H9 (cell line): ENCODE measurements around the gene SSUH2. TPM values are rescaled to one million over a fixed set of nuclear protein-coding genes. Genes with fewer than 3 reads are reported as not detected.

ENCODE experiments used
- DNase-seq: peaks from one replicate; pipeline ENCODE4 v3.0.0-alpha.2; 2017
- H2AFZ ChIP-seq: one replicate; pipeline ENCODE4 v1.6.1; 2013; ENCODE audit warnings: mild to moderate bottlenecking, low read length, control low read depth, moderate library complexity
- H2AK5ac ChIP-seq: 2 replicates; pipeline ENCODE4 v1.6.1; 2013; ENCODE audit warnings: low read length, control low read depth, mixed read lengths; ENCODE audit not compliant: insufficient read length
- H2BK120ac ChIP-seq: one replicate; pipeline ENCODE4 v1.6.1; 2013; ENCODE audit warnings: low read depth, mild to moderate bottlenecking, low read length, control low read depth, inconsistent platforms; ENCODE audit not compliant: poor library complexity, severe bottlenecking
- H2BK12ac ChIP-seq: 2 replicates; pipeline ENCODE4 v1.6.1; 2013; ENCODE audit warnings: low read length, control low read depth, mixed read lengths, low read depth; ENCODE audit not compliant: insufficient read length
- H2BK15ac ChIP-seq: 2 replicates; pipeline ENCODE4 v1.6.1; 2013; ENCODE audit warnings: low read depth, low read length, control low read depth
- H2BK20ac ChIP-seq: one replicate; pipeline ENCODE4 v1.6.1; 2013; ENCODE audit warnings: low read depth, mild to moderate bottlenecking, low read length, control low read depth, inconsistent platforms; ENCODE audit not compliant: poor library complexity, severe bottlenecking
- H2BK5ac ChIP-seq: 2 replicates; pipeline ENCODE4 v1.6.1; 2013; ENCODE audit warnings: low read length, control low read depth, mixed read lengths; ENCODE audit not compliant: insufficient read length
- H3K14ac ChIP-seq: 2 replicates; pipeline ENCODE4 v1.6.1; 2013; ENCODE audit warnings: low read length, control low read depth; ENCODE audit not compliant: insufficient read depth
- H3K18ac ChIP-seq: 2 replicates; pipeline ENCODE4 v1.6.1; 2013; ENCODE audit warnings: low read depth, mild to moderate bottlenecking, mixed read lengths, low read length, control low read depth; ENCODE audit not compliant: insufficient read length
- H3K23ac ChIP-seq: 2 replicates; pipeline ENCODE4 v1.6.1; 2013; ENCODE audit warnings: low read length, control low read depth, mixed read lengths, low read depth; ENCODE audit not compliant: insufficient read length
- H3K23me2 ChIP-seq: 2 replicates; pipeline ENCODE4 v1.6.1; 2013; ENCODE audit warnings: low read depth, mild to moderate bottlenecking, mixed read lengths, low read length, control low read depth; ENCODE audit not compliant: insufficient read length, poor library complexity, severe bottlenecking
- H3K27ac ChIP-seq: 2 replicates; pipeline ENCODE4 v1.5.1; 2013; ENCODE audit warnings: low read length, control low read depth, mixed read lengths, low read depth; ENCODE audit not compliant: insufficient read length
- H3K27me3 ChIP-seq: 2 replicates; pipeline ENCODE4 v1.6.1; 2013; ENCODE audit warnings: low read length, control low read depth, inconsistent platforms; ENCODE audit not compliant: insufficient read depth
- H3K4ac ChIP-seq: 2 replicates; pipeline ENCODE4 v1.6.1; 2013; ENCODE audit warnings: low read depth, mild to moderate bottlenecking, control low read depth, inconsistent platforms, low read length, moderate library complexity
- H3K4me1 ChIP-seq: 2 replicates; pipeline ENCODE4 v1.6.1; 2013; ENCODE audit warnings: low read length, control low read depth, inconsistent platforms; ENCODE audit not compliant: insufficient read depth
- H3K4me2 ChIP-seq: 2 replicates; pipeline ENCODE4 v1.6.1; 2013; ENCODE audit warnings: low read length, control low read depth, mixed read lengths; ENCODE audit not compliant: insufficient read length, insufficient read depth
- H3K56ac ChIP-seq: 2 replicates; pipeline ENCODE4 v1.6.1; 2013; ENCODE audit warnings: low read depth, mild to moderate bottlenecking, mixed read lengths, low read length, control low read depth; ENCODE audit not compliant: insufficient read length
- H3K79me1 ChIP-seq: 2 replicates; pipeline ENCODE4 v1.6.1; 2013; ENCODE audit warnings: low read depth, mild to moderate bottlenecking, moderate library complexity, low read length, control low read depth, inconsistent platforms; ENCODE audit not compliant: insufficient read depth, poor library complexity, severe bottlenecking
- H3K79me2 ChIP-seq: 2 replicates; pipeline ENCODE4 v1.6.1; 2013; ENCODE audit warnings: low read length, control low read depth, inconsistent platforms; ENCODE audit not compliant: insufficient read depth
- H3K9ac ChIP-seq: 2 replicates; pipeline ENCODE4 v1.6.1; 2013; ENCODE audit warnings: low read length, control low read depth, mixed read lengths; ENCODE audit not compliant: insufficient read length; ENCODE audit errors: extremely low read depth
- H3K9me3 ChIP-seq: one replicate; pipeline ENCODE4 v1.6.1; 2013; ENCODE audit warnings: low read depth, low read length, inconsistent platforms; ENCODE audit not compliant: control insufficient read depth
- H3T11ph ChIP-seq: one replicate; pipeline ENCODE4 v1.6.1; 2013; ENCODE audit warnings: mild to moderate bottlenecking, low read length, control low read depth, inconsistent platforms
- H4K20me1 ChIP-seq: one replicate; pipeline ENCODE4 v1.6.1; 2013; ENCODE audit not compliant: control insufficient read depth, insufficient read length, insufficient read depth
- H4K5ac ChIP-seq: 2 replicates; pipeline ENCODE4 v1.6.1; 2013; ENCODE audit warnings: low read depth, mild to moderate bottlenecking, mixed read lengths, low read length, control low read depth; ENCODE audit not compliant: insufficient read length
- H4K8ac ChIP-seq: replicated peaks from 2 replicates; pipeline ENCODE4 v1.6.1; 2013; ENCODE audit warnings: low read length, control low read depth, mixed read lengths, low read depth; ENCODE audit not compliant: insufficient read length
- H4K91ac ChIP-seq: 2 replicates; pipeline ENCODE4 v1.6.1; 2013; ENCODE audit warnings: low read depth, mild to moderate bottlenecking, moderate library complexity, mixed read lengths, low read length, control low read depth; ENCODE audit not compliant: insufficient read length
- H3K27ac Mint-ChIP-seq, 3 experiments: 2 replicates in 2 of 3; 3 replicates in 1 of 3; pipeline ENCODE4 v1.8.0; 2020 to 2021; ENCODE audit warnings: mixed read lengths in 3 of 3, mild to moderate bottlenecking in 1 of 3, moderate library complexity in 1 of 3
- H3K27me3 Mint-ChIP-seq: 2 replicates; pipeline ENCODE4 v1.8.0; 2021; ENCODE audit warnings: low read depth, mild to moderate bottlenecking, moderate library complexity, mixed read lengths
- H3K36me3 Mint-ChIP-seq, 3 experiments: 2 replicates in 2 of 3; 3 replicates in 1 of 3; pipeline ENCODE4 v1.8.0; 2020 to 2021; ENCODE audit warnings: low read depth in 3 of 3, mixed read lengths in 3 of 3; ENCODE audit not compliant: insufficient read depth in 1 of 3
- H3K4me1 Mint-ChIP-seq, 2 experiments: 2 replicates each; pipeline ENCODE4 v1.8.0; 2020; ENCODE audit warnings: mixed read lengths in 2 of 2
- H3K4me3 Mint-ChIP-seq, 2 experiments: 2 replicates in 1 of 2; 3 replicates in 1 of 2; pipeline ENCODE4 v1.8.0; 2020 to 2021; ENCODE audit warnings: mild to moderate bottlenecking in 2 of 2, mixed read lengths in 2 of 2, moderate library complexity in 1 of 2
- H3K9me3 Mint-ChIP-seq, 2 experiments: 2 replicates in 1 of 2; 3 replicates in 1 of 2; pipeline ENCODE4 v1.8.0; 2020; ENCODE audit warnings: mild to moderate bottlenecking in 2 of 2, mixed read lengths in 2 of 2, moderate library complexity in 1 of 2
- CTCF ChIP-seq: fragments of 200-600 bp; sonication (generic); conservative IDR thresholded peaks from 3 replicates; pipeline ENCODE4 v1.8.0; 2021; ENCODE audit warnings: antibody characterized with exemption, mild to moderate bottlenecking
- WGBS: extraction: QIAGEN DNeasy Blood & Tissue Kit; methylation state at CpG from one replicate; pipeline ENCODE4 v1.1.7; 2013; ENCODE audit warnings: missing lambda C conversion rate, low lambda C conversion rate, mixed read lengths; ENCODE audit not compliant: insufficient read length; ENCODE audit errors: extremely low coverage; 5-methylcytosine and 5-hydroxymethylcytosine counted together
- total RNA-seq: library from RNA; stranded (reverse); gene quantifications from 2 replicates; pipeline ENCODE4 v1.2.1, GENCODE V29; 2021

Gene SSUH2
- total RNA-seq, 1 experiment from 2014 or later, result 0.61 TPM

GRCh38 chr3:8659242-8659641 is 14.6 kb upstream of the SSUH2 start:
- no peak overlapping the region for H3K9ac ChIP-seq
- no peak overlapping the region for H3K27ac ChIP-seq
- H3K23me2 ChIP-seq, result no peaks in the 10 kb centered on the region

More at GRCh38 chr3:8659242-8659641, 14.6 kb upstream of the SSUH2 start:
- Mint-ChIP-seq H3K4me1 (peaks cover 8 to 14% of the 10 kb centered on the region in 2 experiments), H3K27ac (no peak overlapping the region), H3K4me3 (no peak overlapping the region), H3K36me3 (0 out of 7 replicates have a peak, but pooled peaks cover 0 to 2% (median 0%) of the 10 kb centered on the region in 3 experiments), H3K27me3 (peaks cover 29% of the 10 kb centered on the region), H3K9me3 (peaks cover 6 to 7% of the 10 kb centered on the region in 2 experiments; a peak in 4 of 5 replicates)
- H3K23ac ChIP-seq, result no peak overlapping the region
- H4K8ac ChIP-seq, result no peak overlapping the region
- H3K9me3 ChIP-seq, result no peaks in the 10 kb centered on the region
- H4K20me1 ChIP-seq, result no peaks in the 10 kb centered on the region
- H3K14ac ChIP-seq, result no peak overlapping the region
- DNase-seq, result no peak
- 0 out of 2 replicates have a peak, but pooled peaks cover 3% of the 10 kb centered on the region for H3K4me1 ChIP-seq
- no peak overlapping the region for H2AFZ ChIP-seq
- no peak for TF ChIP-seq CTCF
- H3K4me2 ChIP-seq, result no peak overlapping the region
- H2BK12ac ChIP-seq, result no peak overlapping the region
- no peak overlapping the region for H3K18ac ChIP-seq
- H2AK5ac ChIP-seq, result no peak overlapping the region
- no peaks in the 10 kb centered on the region for H3K27me3 ChIP-seq
- no peak overlapping the region for H2BK20ac ChIP-seq
- no peak overlapping the region for H3K4ac ChIP-seq
- no peak overlapping the region for H4K91ac ChIP-seq
- no peak overlapping the region for H2BK120ac ChIP-seq
- WGBS, result no CpG with 5 or more reads among the region's 4 CpGs
- no peak overlapping the region for H2BK15ac ChIP-seq
- no peak overlapping the region for H2BK5ac ChIP-seq
- no peak overlapping the region for H4K5ac ChIP-seq
- H3K79me1 ChIP-seq, result no peaks in the 10 kb centered on the region
- no peaks in the 10 kb centered on the region for H3K79me2 ChIP-seq
- no peak overlapping the region for H3K56ac ChIP-seq
- H3T11ph ChIP-seq, result no peak overlapping the region
